GM19351 (cell line): Measurements from ENCODE around the gene CEP350.

ENCODE experiments used
- ATAC-seq: cut with Tn5 transposase; IDR thresholded peaks from one replicate; pipeline ENCODE4 v1.9.1; 2021; ENCODE audit warnings: mild to moderate bottlenecking, moderate library complexity; ENCODE audit not compliant: unreplicated experiment

The CEP350 gene

DNA sequence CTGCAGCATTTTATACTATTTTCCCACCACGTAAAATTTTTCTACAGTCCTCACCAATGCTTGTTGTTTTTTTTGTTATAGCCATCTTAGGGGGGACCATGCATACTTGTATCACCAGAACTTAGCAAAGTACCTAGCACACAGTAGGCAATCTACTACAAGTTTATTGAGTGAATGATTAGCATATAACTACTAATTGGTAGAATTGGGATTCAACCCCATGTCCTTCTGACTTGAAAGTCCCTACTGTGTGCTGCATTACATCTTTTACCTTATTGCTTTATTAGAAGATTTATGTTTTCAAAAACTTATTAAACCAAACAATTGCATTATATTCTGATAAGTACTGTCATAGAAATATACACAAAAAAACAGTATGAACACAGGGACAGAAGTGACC is 92.1 kb downstream of the CEP350 start:
- ATAC-seq, result no peak

- no peak for ATAC-seq
These were observed 99.3 kb downstream of the CEP350 start for GRCh38 chr1:180053594-180054567.

DNA sequence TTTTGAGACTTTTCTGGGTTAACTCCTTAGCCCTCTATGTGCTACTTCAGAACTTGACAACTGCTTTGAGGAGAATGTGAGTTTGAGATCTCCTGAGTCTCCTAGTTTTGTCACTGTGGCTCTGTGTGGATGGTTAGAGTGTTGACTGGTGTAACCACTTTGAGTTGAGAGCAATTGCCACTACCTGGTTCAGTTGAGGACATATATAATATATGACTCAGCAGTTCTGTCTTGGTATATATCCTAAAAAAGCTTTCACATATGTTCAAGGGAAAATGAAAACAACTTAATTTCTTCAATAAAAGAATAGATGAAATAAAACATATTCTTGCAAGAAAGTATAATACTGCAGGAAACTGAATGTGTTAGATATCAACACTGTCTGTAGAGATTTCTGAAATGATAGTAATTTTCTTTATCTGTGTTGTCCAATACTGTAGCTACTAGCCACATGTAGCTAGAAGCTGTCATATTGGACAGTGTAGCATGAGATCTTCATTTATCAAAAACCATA is 103.3 kb downstream of the CEP350 start:
- no peak for ATAC-seq

- no peak for ATAC-seq
These were observed 106.4 kb downstream of the CEP350 start for GRCh38 chr1:180061019-180061418.

GRCh38 chr1:180062452-180062971 is 107.9 kb downstream of the CEP350 start:
- no peak for ATAC-seq

DNA sequence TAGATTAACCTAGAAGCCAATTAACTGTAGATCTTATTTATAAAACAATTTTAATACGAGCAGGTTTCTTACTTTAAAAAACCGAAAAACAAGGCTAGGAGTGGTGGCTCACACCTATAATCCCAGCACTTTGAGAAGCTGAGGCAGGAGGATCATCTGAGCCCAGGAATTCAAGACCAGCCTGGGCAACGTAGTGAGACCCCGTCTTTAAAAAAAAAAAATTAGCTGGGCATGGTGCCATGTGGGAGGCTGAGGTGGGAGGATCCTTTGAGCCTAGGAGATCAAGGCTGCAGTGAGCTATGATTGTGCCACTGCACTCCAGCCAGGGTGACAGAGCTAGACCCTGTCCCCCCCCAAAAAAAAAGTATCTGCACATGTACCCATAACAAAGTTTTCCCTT is 110.8 kb downstream of the CEP350 start:
- ATAC-seq, result no peak

DNA sequence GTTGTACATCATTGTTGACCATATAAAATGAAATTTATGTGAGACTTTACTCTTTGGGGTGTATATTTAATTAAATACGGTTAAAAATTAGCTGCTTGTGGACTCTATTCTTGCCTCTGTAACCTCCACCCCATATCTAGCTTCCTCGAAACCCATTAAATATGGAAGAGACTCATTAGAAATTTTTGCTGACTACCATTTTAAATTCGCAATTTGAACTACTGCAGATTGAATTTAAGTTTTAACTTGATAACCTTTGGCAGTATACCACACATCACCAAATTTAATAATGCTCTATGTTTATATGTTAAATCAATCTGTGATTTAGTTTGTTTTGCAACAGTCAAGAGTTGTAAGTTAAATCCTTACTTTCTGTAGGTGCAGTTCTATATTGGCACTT is 111.5 kb downstream of the CEP350 start:
- ATAC-seq, result no peak

GRCh38 chr1:180070286-180070685 is 115.7 kb downstream of the CEP350 start:
- ATAC-seq, result no peak

DNA sequence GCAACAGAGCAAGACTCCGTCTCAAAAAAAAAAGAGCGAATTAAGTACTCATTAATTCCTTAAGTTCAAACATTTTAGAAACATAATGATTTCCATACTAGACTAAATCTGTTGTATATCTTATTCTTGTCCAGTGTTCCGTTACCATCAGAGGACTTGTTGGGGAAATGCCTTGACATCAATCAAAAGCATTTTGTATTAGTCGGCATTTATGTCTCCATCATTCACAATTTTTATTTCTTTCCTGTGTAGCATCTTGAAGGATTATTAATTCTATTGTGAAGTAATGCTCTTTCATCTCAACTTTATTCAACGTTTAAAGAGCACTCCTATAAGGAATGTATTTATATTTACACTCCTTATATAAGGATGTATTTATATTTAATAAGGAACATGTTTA is 117.1 kb downstream of the CEP350 start:
- no peak for ATAC-seq

DNA sequence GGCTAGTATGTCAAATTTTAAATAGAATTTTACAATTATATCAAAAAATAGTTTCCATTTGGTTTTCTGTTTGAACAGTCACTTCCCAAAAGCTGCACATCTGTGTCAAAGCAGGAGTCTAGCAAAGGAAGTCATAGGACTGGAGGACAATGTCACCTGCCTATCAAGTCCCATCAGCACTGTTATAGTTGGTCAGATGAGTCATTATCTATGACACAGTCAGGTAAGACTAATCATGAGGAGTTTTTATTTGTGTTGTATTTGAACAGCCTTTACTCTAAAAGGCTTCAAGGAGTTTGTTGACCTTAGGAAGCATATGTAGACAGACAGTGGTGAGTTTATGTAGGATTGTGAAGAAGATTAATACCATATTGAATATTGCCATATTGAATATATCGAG is 125.8 kb downstream of the CEP350 start:
- ATAC-seq, result no peak

- no peak for ATAC-seq
These were observed 126.9 kb downstream of the CEP350 start for GRCh38 chr1:180081474-180081873.

- ATAC-seq, result no peak
These were observed 128.6 kb downstream of the CEP350 start for GRCh38 chr1:180083164-180083563.

- ATAC-seq, result no peak
These were observed 130.3 kb downstream of the CEP350 start for GRCh38 chr1:180084867-180085266.

GRCh38 chr1:180085331-180085730 is 130.7 kb downstream of the CEP350 start:
- no peak for ATAC-seq

GRCh38 chr1:180092931-180093650 is 138.5 kb downstream of the CEP350 start:
- no peak for ATAC-seq

GRCh38 chr1:180094705-180095295 is 140.2 kb downstream of the CEP350 start:
- ATAC-seq, result no peak

DNA sequence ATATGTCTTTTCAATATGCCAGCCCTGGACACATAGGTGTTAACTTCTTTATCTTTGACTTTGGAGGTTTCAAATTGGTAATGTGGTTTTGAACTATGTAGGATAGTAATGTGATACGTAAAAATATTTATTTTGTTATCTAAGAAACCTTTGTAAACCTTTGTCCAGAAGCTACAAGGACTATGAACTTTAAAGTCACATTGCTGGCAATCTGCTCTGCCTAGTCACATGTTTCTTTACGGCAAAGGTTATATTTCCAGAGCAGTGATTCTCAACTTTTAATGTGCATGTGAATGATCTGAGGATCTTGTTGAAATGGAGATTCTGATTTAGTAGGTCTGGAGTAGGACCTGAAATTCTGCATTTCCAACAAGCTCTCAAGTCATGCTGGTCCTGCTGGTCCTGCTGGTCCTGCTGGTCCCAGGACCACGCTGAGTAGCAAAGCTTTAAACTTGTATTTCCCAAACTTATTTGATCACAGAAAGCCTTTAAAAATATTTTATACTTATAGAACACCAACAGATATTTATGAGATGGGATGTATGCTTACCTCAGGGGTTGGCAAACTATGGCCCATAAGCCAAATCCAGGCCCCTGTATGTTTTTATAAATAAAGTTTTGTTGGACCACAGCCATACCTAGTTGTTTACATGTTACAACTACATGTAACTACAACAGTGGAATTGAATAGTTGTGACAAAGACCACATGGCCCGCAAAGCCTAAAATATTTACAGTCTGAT is 142.1 kb downstream of the CEP350 start:
- no peak for ATAC-seq

- no peak for ATAC-seq
These were observed 142.7 kb downstream of the CEP350 start for GRCh38 chr1:180097326-180097605.

- no peak for ATAC-seq
These were observed 146.8 kb downstream of the CEP350 start for GRCh38 chr1:180101411-180101810.

GRCh38 chr1:180103819-180104218 is 149.2 kb downstream of the CEP350 start:
- no peak for ATAC-seq

- no peak for ATAC-seq
These were observed 157.5 kb downstream of the CEP350 start for GRCh38 chr1:180112091-180112490.
